SU-DHL-6 (cell line): ENCODE results near the gene SLC8A1.

Experiments
- H2AFZ ChIP-seq: fragments of 200-600 bp; sonication (generic); 2 replicates; pipeline ENCODE4 v1.6.1; 2014; ENCODE audit warnings: low read depth, mild to moderate bottlenecking, moderate library complexity, mixed read lengths, antibody characterized with exemption, low read length; ENCODE audit not compliant: severe bottlenecking
- H3F3A ChIP-seq: fragments of 200-600 bp; shearing (Covaris generic); 2 replicates; pipeline ENCODE4 v1.6.0; 2016; ENCODE audit warnings: antibody characterized with exemption, mild to moderate bottlenecking; ENCODE audit not compliant: insufficient read depth
- H3K27ac ChIP-seq: fragments of 200-600 bp; sonication (generic); 2 replicates; pipeline ENCODE4 v1.5.1; 2016; ENCODE audit warnings: low read depth, mild to moderate bottlenecking, low read length, moderate library complexity, mixed read lengths
- H3K27me3 ChIP-seq: fragments of 200-600 bp; sonication (generic), shearing (Covaris generic); 2 replicates; pipeline ENCODE4 v1.6.0; 2014; ENCODE audit warnings: mild to moderate bottlenecking, low read length
- H3K36me3 ChIP-seq: fragments of 200-600 bp; sonication (generic); 2 replicates; pipeline ENCODE4 v1.6.1; 2014; ENCODE audit warnings: mild to moderate bottlenecking, low read length, mixed read lengths
- H3K4me2 ChIP-seq: fragments of 300-600, 200-600 bp; shearing (Covaris generic), sonication (generic); 2 replicates; pipeline ENCODE4 v1.6.0; 2014; ENCODE audit warnings: low read length, low read depth, mild to moderate bottlenecking; ENCODE audit not compliant: poor library complexity, severe bottlenecking
- H3K4me3 ChIP-seq: fragments of 200-600 bp; sonication (generic); 2 replicates; pipeline ENCODE4 v1.5.1; 2014; ENCODE audit warnings: antibody characterized with exemption, low read length, mild to moderate bottlenecking, mixed read lengths; ENCODE audit not compliant: insufficient read depth, poor library complexity, severe bottlenecking
- H3K79me2 ChIP-seq: fragments of 200-600 bp; sonication (generic); 2 replicates; pipeline ENCODE4 v1.6.1; 2014; ENCODE audit warnings: mild to moderate bottlenecking, low read length, moderate library complexity; ENCODE audit not compliant: insufficient read depth
- H3K9ac ChIP-seq: fragments of 200-600 bp; sonication (generic); 2 replicates; pipeline ENCODE4 v1.7.0; 2014; ENCODE audit warnings: mild to moderate bottlenecking, low read length
- H3K9me2 ChIP-seq: fragments of 200-600 bp; sonication (generic); replicated peaks from 2 replicates; pipeline ENCODE4 v1.6.1; 2014; ENCODE audit warnings: low read length; ENCODE audit not compliant: insufficient read depth
- H3K9me3 ChIP-seq: fragments of 200-600 bp; sonication (generic); 2 replicates; pipeline ENCODE4 v1.6.1; 2014; ENCODE audit warnings: low read length, mixed read lengths; ENCODE audit not compliant: insufficient read depth
- H4K20me1 ChIP-seq: fragments of 200-600 bp; sonication (generic); 2 replicates; pipeline ENCODE4 v1.6.1; 2014; ENCODE audit warnings: low read depth, mild to moderate bottlenecking, antibody characterized with exemption, low read length, moderate library complexity, mixed read lengths
- CTCF ChIP-seq: fragments of 200-600 bp; sonication (generic); IDR thresholded peaks from one replicate; pipeline ENCODE4 v1.5.1; 2017; ENCODE audit warnings: antibody characterized with exemption, mild to moderate bottlenecking, low read length, moderate library complexity; ENCODE audit not compliant: insufficient read depth, poor library complexity, severe bottlenecking
- EZH2phosphoT487 ChIP-seq: fragments of 200-600 bp; sonication (generic), shearing (Covaris generic); conservative IDR thresholded peaks from 2 replicates; pipeline ENCODE4 v1.6.1; 2018; ENCODE audit warnings: mild to moderate bottlenecking, antibody characterized with exemption, low read length, moderate library complexity, mixed read lengths

SLC8A1 gene

GRCh38 chr2:40300391-40300790, 151.5 kb downstream of the SLC8A1 start:
- no peaks in the 10 kb centered on the region for H3K9me2 ChIP-seq
- no peaks in the 10 kb centered on the region for H3F3A ChIP-seq
- no peaks in the 10 kb centered on the region for H3K9me3 ChIP-seq
- H2AFZ ChIP-seq, result no peak overlapping the region
- TF ChIP-seq CTCF (no peak), EZH2phosphoT487 (no peak)
- no peaks in the 10 kb centered on the region for H3K27me3 ChIP-seq
- no peaks in the 10 kb centered on the region for H3K36me3 ChIP-seq
- H3K79me2 ChIP-seq, result no peaks in the 10 kb centered on the region
- no peaks in the 10 kb centered on the region for H4K20me1 ChIP-seq
- H3K4me2 ChIP-seq, result no peak overlapping the region
- no peak overlapping the region for H3K27ac ChIP-seq
- no peak overlapping the region for H3K9ac ChIP-seq
- no peak overlapping the region for H3K4me3 ChIP-seq

GRCh38 chr2:40299781-40300180, 152.1 kb downstream of the SLC8A1 start:
- H3K27ac ChIP-seq, result no peak overlapping the region
- no peaks in the 10 kb centered on the region for H3K36me3 ChIP-seq
- no peaks in the 10 kb centered on the region for H3K27me3 ChIP-seq
- H3K9me2 ChIP-seq, result no peaks in the 10 kb centered on the region
- no peaks in the 10 kb centered on the region for H3K9me3 ChIP-seq
- no peaks in the 10 kb centered on the region for H3F3A ChIP-seq
- no peak overlapping the region for H3K9ac ChIP-seq
- TF ChIP-seq EZH2phosphoT487 (no peak), CTCF (no peak)
- no peaks in the 10 kb centered on the region for H4K20me1 ChIP-seq
- no peak overlapping the region for H2AFZ ChIP-seq
- H3K79me2 ChIP-seq, result no peaks in the 10 kb centered on the region
- no peak overlapping the region for H3K4me3 ChIP-seq
- no peak overlapping the region for H3K4me2 ChIP-seq

GRCh38 chr2:40299173-40299572, 152.7 kb downstream of the SLC8A1 start:
- Histone ChIP-seq H3K36me3 (no peaks in the 10 kb centered on the region), H3K27me3 (no peaks in the 10 kb centered on the region), H3K9me3 (no peaks in the 10 kb centered on the region), H2AFZ (no peak overlapping the region), H4K20me1 (no peaks in the 10 kb centered on the region), H3K4me3 (no peak overlapping the region), H3K27ac (no peak overlapping the region), H3K9me2 (no peaks in the 10 kb centered on the region), H3K4me2 (no peak overlapping the region), H3K79me2 (no peaks in the 10 kb centered on the region), H3F3A (no peaks in the 10 kb centered on the region), H3K9ac (no peak overlapping the region)
- TF ChIP-seq CTCF (no peak), EZH2phosphoT487 (no peak)

GRCh38 chr2:40298026-40298425, 153.9 kb downstream of the SLC8A1 start:
- Histone ChIP-seq H3K9ac (no peak overlapping the region), H3K9me3 (no peaks in the 10 kb centered on the region), H3K27me3 (no peaks in the 10 kb centered on the region), H2AFZ (no peak overlapping the region), H3K79me2 (no peaks in the 10 kb centered on the region), H3K27ac (no peak overlapping the region), H3K9me2 (no peaks in the 10 kb centered on the region), H4K20me1 (no peaks in the 10 kb centered on the region), H3K36me3 (no peaks in the 10 kb centered on the region), H3K4me3 (no peak overlapping the region), H3F3A (no peaks in the 10 kb centered on the region), H3K4me2 (no peak overlapping the region)
- TF ChIP-seq EZH2phosphoT487 (no peak), CTCF (no peak)
